NCI-H1436 (cell line): ENCODE results near the gene BRSK2.

Source experiments
- DNase-seq: peaks from one replicate; lab custom pipeline; 2025; lab: John Stamatoyannopoulos, UW

The BRSK2 gene

DNA sequence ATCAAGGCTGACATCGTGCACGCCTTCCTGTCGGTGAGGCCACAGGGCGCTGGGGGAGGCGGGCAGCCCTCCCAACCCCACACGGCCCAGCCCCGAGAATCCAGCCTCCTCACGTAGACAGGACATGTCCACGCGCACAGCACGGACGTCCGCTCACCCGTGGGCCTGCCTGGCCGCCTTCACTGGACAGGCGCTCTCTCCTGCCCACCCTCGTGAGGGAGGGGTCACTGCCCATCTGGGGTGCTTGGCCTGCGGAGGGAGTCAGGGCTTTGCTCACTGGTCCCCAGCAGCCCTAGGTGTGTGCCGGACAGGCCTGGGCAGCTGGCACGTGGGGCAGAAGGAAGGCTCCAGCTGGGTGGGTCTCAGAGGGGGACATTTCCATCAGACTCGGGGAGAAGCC lies 64.8 kb downstream of the BRSK2 start:
- DNase-seq, result no peak

DNA sequence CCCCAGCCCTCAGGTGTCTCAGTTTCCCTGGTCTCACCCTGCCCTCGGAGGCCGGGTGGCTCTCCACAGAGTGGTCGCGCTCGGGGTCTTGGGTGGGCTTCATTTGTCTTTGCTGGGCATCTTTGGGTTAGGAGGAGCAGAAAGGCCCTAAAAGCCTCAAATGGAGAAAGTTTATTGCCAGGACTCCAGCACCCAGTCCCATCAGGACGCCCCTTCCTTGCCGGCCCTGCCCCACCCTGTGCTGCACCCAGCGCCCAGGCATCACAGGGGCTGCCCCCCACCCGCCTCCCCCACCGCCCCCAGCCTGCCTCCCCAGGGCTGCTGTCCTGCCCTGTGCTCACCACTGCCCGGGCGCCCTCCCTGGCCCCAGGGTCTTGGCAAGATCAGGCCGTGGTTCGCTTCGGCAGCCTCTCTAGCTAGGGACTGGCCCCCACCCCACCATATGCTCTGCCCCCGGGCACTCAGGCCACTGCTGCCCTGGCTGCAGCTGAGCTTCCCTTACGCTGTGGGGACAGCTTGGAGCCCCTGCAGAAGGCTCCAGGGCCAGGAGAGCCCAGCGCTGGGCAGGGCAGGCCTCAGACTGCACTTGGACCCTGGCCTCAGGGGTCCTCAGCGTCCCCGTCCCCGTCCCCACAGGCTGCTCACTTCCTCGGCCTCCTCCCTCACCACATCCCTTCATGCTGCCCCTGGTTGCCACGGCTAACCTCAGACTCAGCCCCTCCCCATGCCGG lies 65.5 kb downstream of the BRSK2 start:
- DNase-seq, result no peak

GRCh38 chr11:1455763-1456060 lies 66.0 kb downstream of the BRSK2 start:
- DNase-seq, result no peak

DNA sequence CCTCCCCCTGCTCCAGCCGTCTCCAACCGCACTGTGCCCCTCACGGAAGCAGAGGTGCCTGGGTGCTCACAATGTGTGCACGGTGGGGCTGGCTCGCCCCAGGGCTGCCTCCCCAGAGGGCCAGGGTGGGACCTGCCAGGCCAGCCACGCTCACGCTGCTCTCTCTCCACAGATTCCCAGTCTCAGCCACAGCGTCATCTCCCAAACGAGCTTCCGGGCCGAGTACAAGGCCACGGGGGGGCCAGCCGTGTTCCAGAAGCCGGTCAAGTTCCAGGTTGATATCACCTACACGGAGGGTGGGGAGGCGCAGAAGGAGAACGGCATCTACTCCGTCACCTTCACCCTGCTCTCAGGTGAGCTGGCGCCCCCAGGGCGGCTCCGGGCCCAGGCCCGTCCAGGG lies 66.4 kb downstream of the BRSK2 start:
- no peak for DNase-seq

GRCh38 chr11:1456596-1457325 lies 67.0 kb downstream of the BRSK2 start:
- no peak for DNase-seq

- DNase-seq, result no peak
These were observed 67.6 kb downstream of the BRSK2 start for GRCh38 chr11:1457326-1457680.

DNA sequence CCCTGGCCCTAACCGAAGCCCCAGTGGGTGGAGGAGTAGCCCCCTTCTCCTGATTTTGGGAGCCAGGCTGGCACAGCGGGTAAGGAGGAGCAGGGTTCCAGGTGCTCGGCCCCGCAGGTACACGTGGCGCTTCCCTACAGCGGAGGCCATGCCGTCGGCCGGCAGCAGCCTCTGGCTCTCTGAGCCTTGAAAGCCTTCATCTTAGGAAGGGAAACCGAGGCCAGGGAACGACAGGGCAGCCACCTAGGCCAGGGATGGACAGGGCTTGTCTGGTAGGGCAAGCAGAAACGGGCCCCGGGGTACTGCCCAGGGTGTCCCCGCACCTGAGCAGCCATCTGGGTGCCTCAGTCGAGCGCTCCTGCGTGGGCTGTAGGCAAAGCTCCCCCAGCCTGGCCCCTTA lies 68.1 kb downstream of the BRSK2 start:
- DNase-seq, result no peak

GRCh38 chr11:1458340-1459218 lies 68.8 kb downstream of the BRSK2 start:
- DNase-seq, result peak; percentile 18

DNA sequence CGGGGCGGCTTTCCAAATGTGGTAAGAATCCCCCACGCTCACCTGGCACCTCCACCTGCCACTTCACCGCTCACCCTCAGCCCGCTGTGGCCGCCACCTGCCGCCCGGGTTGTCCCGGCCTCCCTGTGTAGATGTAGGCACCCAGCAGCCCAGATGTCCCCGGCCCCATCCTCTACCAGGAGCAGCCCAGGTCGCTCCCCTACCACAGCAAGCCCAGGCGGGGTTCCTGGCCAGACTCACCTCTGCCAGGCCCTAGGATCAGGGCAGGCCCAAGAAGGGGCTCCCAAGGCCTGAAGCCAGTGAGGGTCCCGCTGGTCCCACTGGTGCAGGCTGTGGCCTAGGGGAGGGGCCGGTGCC lies 69.5 kb downstream of the BRSK2 start:
- no peak for DNase-seq

GRCh38 chr11:1459764-1460395 lies 70.1 kb downstream of the BRSK2 start:
- DNase-seq, result no peak

- DNase-seq, result no peak
These were observed 70.8 kb downstream of the BRSK2 start for GRCh38 chr11:1460396-1460985.

DNA sequence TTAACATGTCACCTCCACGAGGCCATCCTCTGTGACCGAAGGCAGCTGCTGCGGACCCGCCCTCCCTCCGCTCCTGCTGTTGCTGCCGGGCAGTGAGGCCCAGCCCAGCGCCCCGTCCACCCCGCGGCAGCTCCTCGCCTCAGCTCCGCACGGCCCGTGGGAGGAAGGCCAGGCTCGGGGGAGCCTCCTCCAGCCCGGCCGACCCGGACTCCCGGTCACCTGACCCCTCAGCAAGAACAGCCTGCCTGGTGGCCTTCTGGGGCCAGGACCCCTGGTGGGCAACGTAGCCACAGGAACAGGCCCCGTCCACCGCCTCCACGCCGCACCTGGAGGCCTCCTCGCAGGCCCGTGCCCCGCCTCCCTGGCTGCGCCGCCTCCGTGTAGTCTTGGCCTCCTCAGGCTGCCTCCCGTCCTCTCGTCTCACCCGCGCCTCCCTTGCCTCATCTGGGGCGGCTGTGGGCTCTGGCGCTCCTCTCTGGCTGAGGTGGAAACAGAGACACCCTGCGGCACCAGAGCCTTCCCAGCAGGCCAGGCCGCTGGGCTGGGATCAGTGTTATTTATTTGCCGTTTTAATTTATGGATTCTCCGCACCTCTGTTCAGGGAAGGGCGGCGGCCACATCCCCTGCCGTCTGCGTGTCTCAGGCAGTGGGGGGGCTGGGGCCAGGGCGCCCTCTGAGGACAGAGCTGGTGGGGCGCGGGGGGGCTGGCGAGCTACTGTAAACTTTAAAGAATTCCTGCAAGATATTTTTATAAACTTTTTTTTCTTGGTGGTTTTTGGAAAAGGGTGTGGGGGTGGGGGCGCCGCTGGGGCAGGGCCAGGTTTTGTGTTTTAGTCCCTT lies 71.5 kb downstream of the BRSK2 start:
- DNase-seq, result no peak

DNA sequence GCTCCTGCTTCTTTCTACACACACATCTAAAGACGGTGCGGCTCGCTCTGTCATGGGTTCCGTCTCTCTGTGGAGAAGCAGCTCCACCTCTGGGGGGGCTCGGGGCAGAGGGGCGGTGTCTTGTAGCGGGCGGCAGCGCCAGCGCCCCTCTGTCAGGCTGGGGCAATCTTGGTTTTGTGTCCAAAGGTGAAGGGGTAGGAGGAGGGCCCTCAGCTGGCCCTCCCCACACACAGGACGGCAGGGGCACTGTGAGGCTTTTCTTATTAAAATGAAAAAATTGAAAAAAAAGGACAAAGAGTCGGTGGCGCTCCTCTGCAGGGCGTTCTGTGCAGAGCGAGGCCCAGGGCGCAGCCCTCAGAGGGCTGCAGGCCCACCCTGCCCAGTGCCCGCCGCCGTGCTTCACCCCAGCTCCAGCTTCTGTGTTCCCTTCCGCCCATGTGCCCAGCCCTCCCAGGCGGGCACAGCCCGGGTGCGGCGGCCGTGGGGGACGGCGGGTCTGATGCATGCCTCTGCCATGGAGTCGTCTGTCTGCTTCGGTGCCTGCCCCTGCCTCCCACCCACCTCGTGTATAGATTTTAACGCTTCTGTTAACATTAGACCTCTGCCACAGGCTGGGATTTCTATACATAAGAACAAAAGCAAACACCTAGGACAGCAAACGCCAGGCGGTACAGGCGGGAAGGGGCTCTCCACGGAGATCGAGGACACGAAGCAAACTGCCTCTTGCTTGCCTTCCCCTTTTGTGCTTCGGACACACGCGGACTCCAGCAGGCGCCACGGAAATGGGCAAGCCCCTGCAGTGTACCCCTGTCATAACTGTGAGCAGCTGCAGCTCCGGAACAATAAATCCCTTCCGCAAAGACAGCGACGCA lies 72.3 kb downstream of the BRSK2 start:
- DNase-seq, result no peak

GRCh38 chr11:1462698-1462975 lies 72.9 kb downstream of the BRSK2 start:
- DNase-seq, result no peak

- no peak for DNase-seq
These were observed 73.3 kb downstream of the BRSK2 start for GRCh38 chr11:1463056-1463455.

- DNase-seq, result no peak
These were observed 77.0 kb downstream of the BRSK2 start for GRCh38 chr11:1466784-1467183.

DNA sequence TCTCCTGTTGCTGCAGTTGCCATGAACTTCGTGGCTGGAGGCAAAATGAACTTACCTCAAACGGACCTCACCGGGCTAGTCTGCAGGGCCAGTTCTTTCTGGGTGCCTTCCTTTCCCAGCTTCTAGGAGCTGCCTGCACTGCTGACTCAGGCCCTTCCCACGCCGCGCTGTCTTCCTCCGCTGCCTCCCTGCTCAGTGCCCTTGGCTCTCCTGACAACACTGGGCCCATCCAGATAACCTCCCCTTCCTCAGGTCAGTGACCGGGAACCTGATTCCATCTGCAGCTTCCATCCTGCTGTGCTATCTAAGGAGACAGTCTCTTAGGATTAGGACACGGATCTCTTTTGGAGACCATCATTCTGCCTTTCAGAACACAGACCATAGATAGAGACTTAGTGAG lies 77.5 kb downstream of the BRSK2 start:
- DNase-seq, result no peak

- DNase-seq, result no peak
These were observed 78.3 kb downstream of the BRSK2 start for GRCh38 chr11:1468002-1468401.

DNA sequence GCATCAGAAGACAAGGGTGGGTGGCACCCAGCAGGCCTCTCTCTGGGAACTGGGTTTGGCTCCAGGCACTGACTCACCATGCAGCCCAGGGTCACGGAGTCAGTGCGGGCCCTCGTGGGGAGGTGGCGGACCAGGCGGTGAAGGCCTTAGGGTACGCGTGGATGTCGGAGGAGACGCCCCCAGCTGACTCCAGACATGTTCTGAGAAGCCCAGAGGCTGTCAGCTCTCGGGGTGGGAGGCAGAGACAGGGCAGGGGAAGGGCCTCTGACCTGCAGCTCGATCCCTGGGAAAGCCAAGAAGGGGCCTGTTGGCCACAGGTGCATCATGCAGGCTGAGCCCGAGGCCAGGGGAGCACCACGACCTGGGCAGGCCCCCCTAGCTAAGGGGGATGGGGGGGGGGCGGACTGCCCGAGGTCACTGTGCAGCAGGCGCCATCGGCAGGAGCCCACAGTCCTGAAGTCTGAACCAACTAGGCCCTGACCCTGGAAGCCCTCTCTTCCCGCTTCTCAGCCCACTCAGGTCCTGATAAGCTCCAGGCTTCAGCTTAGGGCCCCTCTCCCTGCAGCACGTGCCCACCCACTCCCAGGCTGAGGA lies 78.8 kb downstream of the BRSK2 start:
- no peak for DNase-seq

GRCh38 chr11:1469287-1469910 lies 79.7 kb downstream of the BRSK2 start:
- no peak for DNase-seq
